WERI-Rb-1 (cell line): ENCODE results near the gene TMEM242.

Experiments used
- DNase-seq: peaks from one replicate; pipeline ENCODE4 v3.0.0-alpha.2; 2020
- H3K27ac ChIP-seq: fragments of 250-450 bp; sonication (Bioruptor Pico); 2 replicates; pipeline ENCODE4 v1.5.1; 2020; ENCODE audit warnings: mild to moderate bottlenecking, moderate library complexity
- H3K27me3 ChIP-seq: fragments of 250-450 bp; sonication (Bioruptor Pico); 2 replicates; pipeline ENCODE4 v1.5.1; 2021; ENCODE audit warnings: mild to moderate bottlenecking, low read depth, moderate library complexity; ENCODE audit not compliant: insufficient read depth, severe bottlenecking
- H3K36me3 ChIP-seq: fragments of 250-450 bp; sonication (Bioruptor Pico); 2 replicates; pipeline ENCODE4 v1.5.1; 2020; ENCODE audit warnings: mild to moderate bottlenecking, moderate library complexity
- H3K4me3 ChIP-seq: 2 replicates; pipeline ENCODE4 v1.5.1; 2011; ENCODE audit warnings: low read depth, mild to moderate bottlenecking, control low read depth, low read length
- H3K9me3 ChIP-seq: fragments of 250-450 bp; sonication (Bioruptor Pico); 2 replicates; pipeline ENCODE4 v1.5.1; 2021; ENCODE audit warnings: mild to moderate bottlenecking, moderate library complexity; ENCODE audit not compliant: severe bottlenecking
- TF ChIP-seq, protein P1 (sequence below): IDR thresholded peaks from 2 replicates; pipeline ENCODE4 v1.5.1; 2011; ENCODE audit warnings: low read depth, mild to moderate bottlenecking, control low read depth, inconsistent platforms, low read length

The TMEM242 gene

DNA sequence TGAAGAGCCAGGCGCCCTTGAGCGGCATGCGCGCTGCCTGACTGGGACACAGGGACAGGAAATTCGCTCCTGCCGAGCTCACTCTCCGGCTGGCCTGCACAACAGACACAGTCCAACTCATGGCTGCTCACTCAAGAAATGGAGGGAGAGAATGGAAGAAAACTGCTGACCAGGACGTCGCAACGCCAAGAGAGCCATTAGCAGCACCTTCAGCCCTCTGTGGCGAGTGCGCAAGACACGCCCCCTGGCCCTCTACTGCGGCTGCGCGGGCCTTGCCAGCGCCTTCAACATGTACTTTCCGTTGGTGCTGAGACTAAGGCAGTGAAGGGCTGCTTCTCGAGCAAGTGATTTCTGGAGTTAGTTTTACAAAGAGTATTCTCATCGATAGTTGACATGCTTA is 23.3 kb downstream of the TMEM242 start:
- DNase-seq = no peak
- H3K4me3 ChIP-seq = no peak overlapping the region
- H3K27ac ChIP-seq = no peak overlapping the region
- TF ChIP-seq, protein P1, sequence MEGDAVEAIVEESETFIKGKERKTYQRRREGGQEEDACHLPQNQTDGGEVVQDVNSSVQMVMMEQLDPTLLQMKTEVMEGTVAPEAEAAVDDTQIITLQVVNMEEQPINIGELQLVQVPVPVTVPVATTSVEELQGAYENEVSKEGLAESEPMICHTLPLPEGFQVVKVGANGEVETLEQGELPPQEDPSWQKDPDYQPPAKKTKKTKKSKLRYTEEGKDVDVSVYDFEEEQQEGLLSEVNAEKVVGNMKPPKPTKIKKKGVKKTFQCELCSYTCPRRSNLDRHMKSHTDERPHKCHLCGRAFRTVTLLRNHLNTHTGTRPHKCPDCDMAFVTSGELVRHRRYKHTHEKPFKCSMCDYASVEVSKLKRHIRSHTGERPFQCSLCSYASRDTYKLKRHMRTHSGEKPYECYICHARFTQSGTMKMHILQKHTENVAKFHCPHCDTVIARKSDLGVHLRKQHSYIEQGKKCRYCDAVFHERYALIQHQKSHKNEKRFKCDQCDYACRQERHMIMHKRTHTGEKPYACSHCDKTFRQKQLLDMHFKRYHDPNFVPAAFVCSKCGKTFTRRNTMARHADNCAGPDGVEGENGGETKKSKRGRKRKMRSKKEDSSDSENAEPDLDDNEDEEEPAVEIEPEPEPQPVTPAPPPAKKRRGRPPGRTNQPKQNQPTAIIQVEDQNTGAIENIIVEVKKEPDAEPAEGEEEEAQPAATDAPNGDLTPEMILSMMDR = no peak
- no peaks in the 10 kb centered on the region for H3K27me3 ChIP-seq
- no peaks in the 10 kb centered on the region; the same call in 1 of the 2 replicates for H3K36me3 ChIP-seq
- no peaks in the 10 kb centered on the region for H3K9me3 ChIP-seq

GRCh38 chr6:157298216-157298724 is 25.0 kb downstream of the TMEM242 start:
- H3K27ac ChIP-seq = no peak overlapping the region
- DNase-seq = no peak
- no peak overlapping the region for H3K4me3 ChIP-seq
- H3K9me3 ChIP-seq = no peaks in the 10 kb centered on the region
- TF ChIP-seq, protein P1 = no peak
- no peaks in the 10 kb centered on the region for H3K27me3 ChIP-seq
- peaks cover under 1% of the 10 kb centered on the region for H3K36me3 ChIP-seq

- no peak overlapping the region for H3K4me3 ChIP-seq
- no peak overlapping the region for H3K27ac ChIP-seq
- no peaks in the 10 kb centered on the region for H3K9me3 ChIP-seq
- no peaks in the 10 kb centered on the region for H3K27me3 ChIP-seq
- DNase-seq = no peak
- TF ChIP-seq, protein P1 = no peak
- peaks cover 26% of the 10 kb centered on the region for H3K36me3 ChIP-seq
Observed at GRCh38 chr6:157294654-157295053, 28.7 kb downstream of the TMEM242 start.

GRCh38 chr6:157293780-157294179 is 29.5 kb downstream of the TMEM242 start:
- H3K9me3 ChIP-seq = no peaks in the 10 kb centered on the region
- TF ChIP-seq, protein P1 = no peak
- H3K4me3 ChIP-seq = no peak overlapping the region
- H3K27me3 ChIP-seq = no peaks in the 10 kb centered on the region
- peaks cover 26% of the 10 kb centered on the region for H3K36me3 ChIP-seq
- DNase-seq = no peak
- no peak overlapping the region for H3K27ac ChIP-seq

GRCh38 chr6:157292202-157292601 is 31.1 kb downstream of the TMEM242 start:
- Histone ChIP-seq H3K4me3 (no peak overlapping the region), H3K27me3 (no peaks in the 10 kb centered on the region), H3K36me3 (peaks cover 26% of the 10 kb centered on the region), H3K9me3 (no peaks in the 10 kb centered on the region), H3K27ac (no peak overlapping the region)
- no peak for DNase-seq
- TF ChIP-seq, protein P1 = no peak

DNA sequence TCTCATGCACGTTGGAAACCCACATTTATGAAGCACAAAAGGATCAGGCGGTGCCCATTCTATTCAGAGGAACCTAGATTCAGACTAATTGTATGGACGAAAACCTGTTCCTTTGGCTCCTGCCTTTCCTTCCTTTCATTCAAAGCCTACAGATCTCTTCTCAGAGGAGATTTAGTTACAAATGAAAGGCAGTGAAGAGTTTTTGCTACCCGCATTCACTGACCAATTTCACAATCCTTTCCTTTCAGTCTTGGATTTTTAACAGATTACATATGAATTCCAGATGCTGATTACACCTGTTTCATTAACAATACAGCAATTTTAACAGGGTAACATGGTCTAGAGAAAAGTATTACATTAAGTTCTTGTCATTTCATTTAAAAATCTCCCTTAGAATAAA is 32.0 kb downstream of the TMEM242 start:
- no peak overlapping the region for H3K4me3 ChIP-seq
- no peaks in the 10 kb centered on the region for H3K9me3 ChIP-seq
- TF ChIP-seq, protein P1 = no peak
- DNase-seq = no peak
- peaks cover 26% of the 10 kb centered on the region for H3K36me3 ChIP-seq
- no peak overlapping the region for H3K27ac ChIP-seq
- H3K27me3 ChIP-seq = no peaks in the 10 kb centered on the region
